Activated naive CD8-positive, alpha-beta T cell treated with anti-CD3 and anti-CD28 coated beads, Interleukin-2, amount 10 ng/mL, durations not matched to agents 7 days and 5 days (primary cell): Measurements from ENCODE around the gene DOHH. TPM values are rescaled to one million over a fixed set of nuclear protein-coding genes. Genes with fewer than 3 reads are reported as not detected.

Experiments used
- ATAC-seq: fragments of 150-1000 bp; cut with Tn5 transposase; one replicate; pipeline ENCODE4 v1.10.0; 2021; ENCODE audit warnings: low read depth, moderate library complexity
- POLR2A ChIA-PET: fragments of 350-600 bp; sonication (Branson Sonifier 250); formaldehyde crosslinking; loops from one replicate; lab custom pipeline; 2021; ENCODE audit warnings: antibody characterized with exemption; lab: Charles Lee
- DNase-seq: peaks from one replicate; pipeline ENCODE4 v3.0.0; 2021
- H3K27ac Mint-ChIP-seq: one replicate; pipeline ENCODE4 v1.8.0; 2022; ENCODE audit warnings: mild to moderate bottlenecking, mixed read lengths
- H3K27me3 Mint-ChIP-seq: one replicate; pipeline ENCODE4 v1.8.0; 2022; ENCODE audit warnings: mild to moderate bottlenecking, moderate library complexity, mixed read lengths
- H3K36me3 Mint-ChIP-seq: one replicate; pipeline ENCODE4 v1.8.0; 2021; ENCODE audit warnings: mild to moderate bottlenecking, mixed read lengths
- H3K4me1 Mint-ChIP-seq: one replicate; pipeline ENCODE4 v1.8.0; 2021; ENCODE audit warnings: mixed read lengths
- H3K4me3 Mint-ChIP-seq: one replicate; pipeline ENCODE4 v1.8.0; 2022; ENCODE audit warnings: mild to moderate bottlenecking, moderate library complexity, mixed read lengths
- H3K9me3 Mint-ChIP-seq: one replicate; pipeline ENCODE4 v1.8.0; 2021; ENCODE audit warnings: mixed read lengths
- total RNA-seq, 2 experiments: library from RNA; stranded (reverse); gene quantifications; one replicate each; pipeline ENCODE4 v1.2.3, GENCODE V29; 2021

DOHH gene
- total RNA-seq, 2 experiments from 2014 or later = 9.9 to 12.1 TPM

- H3K36me3 Mint-ChIP-seq = no peaks in the 10 kb centered on the region
- H3K4me1 Mint-ChIP-seq = peaks cover 3% of the 10 kb centered on the region
- no peak overlapping the region for H3K4me3 Mint-ChIP-seq
- H3K27ac Mint-ChIP-seq = no peak overlapping the region
- no peaks in the 10 kb centered on the region for H3K27me3 Mint-ChIP-seq
- no peak for ATAC-seq
- no peak for DNase-seq
- POLR2A ChIA-PET = no interaction called here
- H3K9me3 Mint-ChIP-seq = no peaks in the 10 kb centered on the region
Measured at GRCh38 chr19:3444695-3445234, 55.7 kb downstream of the DOHH start.

- no peak overlapping the region for H3K27ac Mint-ChIP-seq
- no peak for ATAC-seq
- no peak overlapping the region for H3K4me3 Mint-ChIP-seq
- peaks cover 3% of the 10 kb centered on the region for H3K4me1 Mint-ChIP-seq
- H3K9me3 Mint-ChIP-seq = no peaks in the 10 kb centered on the region
- H3K27me3 Mint-ChIP-seq = no peaks in the 10 kb centered on the region
- DNase-seq = no peak
- POLR2A ChIA-PET = no interaction called here
- no peaks in the 10 kb centered on the region for H3K36me3 Mint-ChIP-seq
Measured at GRCh38 chr19:3443840-3444694, 56.4 kb downstream of the DOHH start.

- DNase-seq = no peak
- no peaks in the 10 kb centered on the region for H3K27me3 Mint-ChIP-seq
- POLR2A ChIA-PET = no interaction called here
Measured at GRCh38 chr19:3442487-3443071, 57.9 kb downstream of the DOHH start.

GRCh38 chr19:3441986-3442329, 58.5 kb downstream of the DOHH start:
- ATAC-seq (no peak), DNase-seq (no peak)
- Mint-ChIP-seq H3K9me3 (no peaks in the 10 kb centered on the region), H3K36me3 (peaks cover 3% of the 10 kb centered on the region), H3K4me3 (no peak overlapping the region), H3K27me3 (no peaks in the 10 kb centered on the region), H3K27ac (no peak overlapping the region), H3K4me1 (peaks cover 3% of the 10 kb centered on the region)
- POLR2A ChIA-PET = no interaction called here

More at GRCh38 chr19:3442487-3443071, 57.9 kb downstream of the DOHH start:
- H3K36me3 Mint-ChIP-seq = peaks cover 2% of the 10 kb centered on the region
- H3K9me3 Mint-ChIP-seq = no peaks in the 10 kb centered on the region
- H3K4me1 Mint-ChIP-seq = peaks cover 3% of the 10 kb centered on the region
- no peak for ATAC-seq
- no peak overlapping the region for H3K4me3 Mint-ChIP-seq
- no peak overlapping the region for H3K27ac Mint-ChIP-seq

GRCh38 chr19:3441089-3441985, 59.1 kb downstream of the DOHH start:
- Mint-ChIP-seq H3K4me1 (peaks cover 3% of the 10 kb centered on the region), H3K9me3 (no peaks in the 10 kb centered on the region), H3K4me3 (no peak overlapping the region), H3K36me3 (peaks cover 3% of the 10 kb centered on the region), H3K27ac (no peak overlapping the region), H3K27me3 (no peaks in the 10 kb centered on the region)
- no peak for DNase-seq
- no peak for ATAC-seq
- POLR2A ChIA-PET = no interaction called here

Other genes starting within 250 kb of the DOHH start
- gene NFIC, start 134.1 kb downstream of the DOHH start, total RNA-seq = 10 to 100 TPM; 18.0 to 19.3 TPM
- 1 to 10 TPM; 5.2 to 6.0 TPM for gene SMIM24, start 20.1 kb downstream of the DOHH start, total RNA-seq
- gene SMIM44, start 17.2 kb downstream of the DOHH start, total RNA-seq = not detected
- gene FZR1, start 5.6 kb upstream of the DOHH start, total RNA-seq = 10 to 100 TPM; 82.9 to 83.6 TPM
- gene TEKTIP1, start 38.5 kb upstream of the DOHH start, total RNA-seq = 10 to 100 TPM; 11.4 to 13.9 TPM
- 10 to 100 TPM; 84.5 to 90.8 TPM for gene MFSD12, start 56.9 kb upstream of the DOHH start, total RNA-seq
- gene HMG20B, start 72.3 kb upstream of the DOHH start, total RNA-seq = 10 to 100 TPM; 58.5 to 59.5 TPM
- 1 to 10 TPM; 1.4 to 1.5 TPM for gene GIPC3, start 84.8 kb upstream of the DOHH start, total RNA-seq
- gene TBXA2R, start 106.2 kb upstream of the DOHH start, total RNA-seq = 1 to 10 TPM; 1.7 to 2.1 TPM
- 10 to 100 TPM; 36.8 to 40.8 TPM for gene CACTIN, start 126.1 kb upstream of the DOHH start, total RNA-seq
- gene PIP5K1C, start 199.8 kb upstream of the DOHH start, total RNA-seq = 10 to 100 TPM; 18.9 to 23.5 TPM
- gene TJP3, start 207.7 kb upstream of the DOHH start, total RNA-seq = 1 to 10 TPM; 5.2 to 7.6 TPM